NCI-H1105 (cell line): ENCODE results near the gene NDUFB11.

Experiments
- DNase-seq: peaks from one replicate; lab custom pipeline; 2025; lab: John Stamatoyannopoulos, UW

NDUFB11 gene

GRCh38 chrX:47174846-47175587 is 30.5 kb upstream of the NDUFB11 start:
- no peak for DNase-seq

GRCh38 chrX:47174376-47174775 is 29.9 kb upstream of the NDUFB11 start:
- DNase-seq, result no peak

DNA sequence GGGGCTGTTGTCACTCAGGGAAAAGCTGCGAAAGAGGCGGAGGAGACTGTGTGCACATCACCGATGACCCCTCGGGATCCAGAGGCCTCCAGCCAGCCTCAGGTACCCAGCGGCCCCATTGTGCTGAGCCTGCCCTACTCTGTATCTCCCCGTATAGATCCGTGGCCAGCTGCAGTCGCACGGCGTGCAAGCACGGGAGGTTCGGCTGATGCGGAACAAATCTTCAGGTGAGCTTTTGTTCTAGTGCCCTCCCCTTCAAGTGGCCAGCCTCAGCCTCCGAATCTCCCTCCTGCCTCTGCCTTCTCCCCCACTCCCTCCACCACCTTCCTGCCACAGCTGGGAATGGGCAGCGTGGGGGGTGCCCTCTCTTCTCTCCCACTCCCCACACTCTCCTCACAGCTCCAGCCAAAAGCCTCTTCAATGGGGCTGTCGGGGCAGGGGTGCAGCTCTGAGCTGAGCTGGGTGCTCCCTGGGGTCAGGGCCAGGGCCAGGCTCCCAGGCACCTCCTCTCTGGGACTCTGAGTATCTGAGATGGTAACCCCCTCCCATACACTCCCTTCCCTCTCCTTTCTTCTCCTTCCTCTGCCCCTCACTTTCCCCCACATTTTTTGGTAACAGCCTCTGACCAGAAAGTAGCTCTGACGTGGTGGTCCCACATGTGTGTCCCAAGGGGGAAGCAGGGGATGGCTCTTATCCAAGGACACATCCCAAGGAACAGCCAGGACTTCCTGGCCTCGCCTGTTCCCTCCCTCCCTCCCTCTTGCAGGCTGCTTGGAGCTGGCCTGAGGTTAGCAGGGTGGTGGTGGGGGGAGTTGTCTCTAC is 28.7 kb upstream of the NDUFB11 start:
- DNase-seq, result no peak

GRCh38 chrX:47172549-47172948 is 28.0 kb upstream of the NDUFB11 start:
- no peak for DNase-seq

DNA sequence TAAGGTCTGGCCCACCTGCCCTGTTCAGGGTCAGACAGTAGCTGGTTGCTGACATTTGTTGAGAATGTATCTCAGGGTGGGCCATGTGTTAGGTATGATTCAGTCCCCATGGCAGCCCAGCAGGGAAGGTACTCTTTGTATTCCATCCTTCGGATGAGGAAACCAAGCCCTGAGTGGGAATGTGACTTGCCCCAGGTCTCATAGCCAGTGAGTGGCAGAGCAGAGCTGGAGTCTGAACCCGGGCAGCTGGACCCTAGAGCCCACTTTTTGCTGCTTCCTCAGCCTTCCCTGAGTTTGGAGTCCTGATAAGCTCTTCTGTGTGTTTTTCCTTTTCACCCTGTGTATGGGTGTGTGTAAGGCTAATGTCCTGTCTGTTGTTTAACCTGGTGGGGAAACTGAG is 27.5 kb upstream of the NDUFB11 start:
- no peak for DNase-seq

GRCh38 chrX:47170861-47171692 is 26.6 kb upstream of the NDUFB11 start:
- DNase-seq, result no peak

- no peak for DNase-seq
Observed at GRCh38 chrX:47169726-47170515, 25.4 kb upstream of the NDUFB11 start.

- no peak for DNase-seq
Observed at GRCh38 chrX:47169273-47169672, 24.8 kb upstream of the NDUFB11 start.

DNA sequence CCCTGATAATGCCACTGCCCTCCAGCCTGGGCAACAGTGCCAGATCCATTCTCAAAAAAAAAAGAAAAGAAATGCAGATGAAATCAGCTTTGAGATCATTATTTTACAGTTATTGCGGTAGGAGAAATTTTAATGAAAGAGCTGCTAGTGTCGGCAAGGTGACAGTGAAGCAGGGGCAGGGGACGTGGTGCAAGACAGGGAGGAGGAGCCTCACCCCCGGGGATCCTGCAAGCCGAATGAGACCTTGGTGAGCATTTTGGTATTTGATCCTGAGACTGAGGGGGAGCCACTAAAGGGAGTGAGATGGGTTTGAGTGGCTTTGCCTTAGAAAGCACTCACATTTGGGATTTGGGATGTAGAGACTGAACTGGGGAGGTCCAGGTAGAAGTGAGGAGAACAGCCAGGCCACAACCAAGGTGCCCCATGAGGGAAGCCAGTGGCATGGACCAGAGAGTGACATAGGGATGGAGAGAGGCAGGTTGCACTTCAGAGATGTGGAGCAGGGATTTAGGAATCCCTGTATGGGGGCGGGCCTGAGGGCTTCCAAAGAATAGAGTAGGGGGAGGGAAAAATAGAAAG is 24.1 kb upstream of the NDUFB11 start:
- no peak for DNase-seq

GRCh38 chrX:47166126-47166525 is 21.6 kb upstream of the NDUFB11 start:
- DNase-seq, result no peak

GRCh38 chrX:47164420-47164819 is 19.9 kb upstream of the NDUFB11 start:
- DNase-seq, result no peak

DNA sequence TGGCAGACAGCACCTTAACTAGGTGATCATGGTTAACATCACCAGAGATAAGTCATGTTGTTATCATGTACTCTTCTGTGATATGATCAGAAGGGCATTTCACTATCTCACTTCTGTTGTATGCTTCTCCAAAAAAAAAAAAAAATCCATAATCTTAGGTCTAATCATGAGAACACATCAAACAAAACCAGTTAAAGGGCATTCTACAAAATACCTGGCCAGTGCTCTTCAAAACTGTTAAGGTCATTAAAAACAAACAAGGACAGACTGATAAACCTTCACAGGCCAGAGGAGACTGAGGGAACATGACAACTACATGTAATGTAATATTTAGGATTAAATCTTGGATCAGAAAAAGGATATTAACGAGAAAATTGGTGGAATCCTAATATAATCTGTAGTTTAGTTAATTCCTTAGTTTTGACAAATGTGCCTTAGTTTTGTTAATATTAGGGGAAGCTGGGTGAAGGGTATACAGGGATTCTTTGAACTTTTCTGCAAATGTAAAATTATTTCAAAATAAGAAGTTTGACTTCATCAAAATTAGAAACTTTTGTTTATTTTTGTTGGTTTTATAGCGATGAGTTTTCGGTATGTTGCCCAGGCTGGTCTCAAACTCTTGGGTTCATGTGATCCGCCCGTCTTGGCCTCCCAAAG is 18.6 kb upstream of the NDUFB11 start:
- DNase-seq, result no peak

GRCh38 chrX:47160781-47161180 is 16.3 kb upstream of the NDUFB11 start:
- no peak for DNase-seq

GRCh38 chrX:47158781-47159180 is 14.3 kb upstream of the NDUFB11 start:
- DNase-seq, result no peak

DNA sequence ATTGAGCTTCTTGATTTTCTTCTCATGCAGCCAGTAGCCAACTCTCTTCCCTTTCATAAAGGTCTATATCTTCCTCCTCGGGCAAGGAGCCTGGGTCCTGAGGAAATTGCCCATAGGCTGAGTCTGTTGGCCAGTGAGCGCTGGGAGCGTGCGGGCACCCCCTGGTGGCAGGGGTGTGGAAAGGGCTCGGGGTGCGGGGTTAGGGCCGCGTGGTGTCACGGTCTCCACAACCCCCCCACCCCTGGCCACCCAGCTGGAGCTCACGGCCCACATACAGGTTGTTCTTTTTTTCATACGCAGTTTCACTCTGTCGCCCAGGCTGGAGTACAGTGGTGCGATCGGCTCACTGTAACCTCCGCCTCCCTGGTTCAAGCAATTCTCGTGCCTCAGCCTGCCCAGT is 13.6 kb upstream of the NDUFB11 start:
- no peak for DNase-seq

GRCh38 chrX:47156611-47157520 is 12.4 kb upstream of the NDUFB11 start:
- no peak for DNase-seq

DNA sequence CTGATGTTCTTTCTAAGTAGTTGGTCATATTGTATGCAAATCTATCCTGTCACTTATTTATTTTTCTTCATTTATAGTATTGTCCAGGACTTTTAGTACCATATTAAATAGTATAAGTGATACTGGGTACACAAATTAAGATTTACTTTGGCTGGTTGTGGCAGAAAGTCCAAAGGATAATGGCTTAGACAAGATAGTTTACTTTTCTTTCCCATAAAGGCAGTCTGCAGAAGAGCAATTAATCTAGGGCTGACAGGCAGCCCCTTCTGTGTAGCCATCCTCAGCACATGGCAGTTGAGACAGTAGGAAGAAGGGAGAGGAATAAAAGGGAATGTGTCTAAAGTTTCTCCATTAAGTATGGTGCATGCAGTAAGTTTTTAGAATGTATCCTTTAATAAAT is 6.9 kb upstream of the NDUFB11 start:
- DNase-seq, result no peak

- DNase-seq, result no peak
Observed at GRCh38 chrX:47148946-47149345, 4.4 kb upstream of the NDUFB11 start.

DNA sequence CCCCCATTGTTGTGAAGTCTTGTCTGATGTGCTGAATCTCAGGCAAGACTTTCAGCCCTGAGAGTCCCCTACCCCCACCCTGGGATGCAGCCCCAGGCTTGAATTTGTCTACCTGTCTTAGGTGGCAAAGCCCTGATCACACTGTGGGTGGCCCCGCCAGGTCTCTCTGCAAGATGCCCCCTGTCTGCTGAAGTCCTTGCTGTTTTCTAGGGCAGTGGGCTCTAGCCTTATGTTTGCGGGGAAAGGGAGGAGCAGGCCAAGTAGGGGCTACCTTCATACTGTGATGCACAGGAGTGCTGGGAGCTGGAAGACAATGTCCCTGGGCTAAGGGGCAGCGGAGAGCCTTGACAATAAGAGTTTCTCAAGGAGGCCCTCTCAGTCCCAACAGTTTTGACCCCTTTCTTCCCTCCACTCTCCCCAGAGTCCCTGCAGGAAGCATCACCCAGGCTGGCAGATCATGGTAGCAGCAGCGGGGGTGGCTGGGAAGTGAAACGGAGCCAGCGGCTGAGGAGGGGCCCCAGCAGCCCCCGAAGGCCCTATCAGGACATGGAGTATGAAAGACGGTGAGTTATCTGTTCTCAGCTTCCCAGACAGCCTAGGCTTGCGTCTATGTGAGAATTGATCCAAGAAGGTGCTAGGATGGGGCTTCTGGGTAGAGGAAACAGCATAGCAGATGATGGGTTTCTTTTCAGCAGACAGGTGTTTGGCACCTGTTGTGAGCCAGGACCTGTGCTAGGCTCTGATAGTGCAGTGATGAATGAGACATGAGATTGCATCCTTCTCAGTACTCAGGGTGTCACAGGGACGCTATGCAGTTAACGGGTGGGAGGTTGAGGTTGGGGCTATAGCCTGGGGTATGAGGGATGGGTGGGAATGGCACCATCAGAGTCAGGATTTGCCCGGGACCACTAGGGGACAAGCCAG is 2.7 kb upstream of the NDUFB11 start:
- no peak for DNase-seq
